GM21529 (cell line): ENCODE results near the gene EGFL7.

Experiments used
- ATAC-seq: cut with Tn5 transposase; IDR thresholded peaks from one replicate; pipeline ENCODE4 v1.9.1; 2021; ENCODE audit not compliant: unreplicated experiment

The EGFL7 gene

GRCh38 chr9:136658849-136659535 lies 3.7 kb upstream of the EGFL7 start:
- ATAC-seq = no peak

- ATAC-seq = no peak
Observed at GRCh38 chr9:136659861-136660784, 2.6 kb upstream of the EGFL7 start.

- no peak for ATAC-seq
Observed at GRCh38 chr9:136660971-136661550, 1.7 kb upstream of the EGFL7 start.

- no peak for ATAC-seq
Observed at GRCh38 chr9:136661641-136662325, 933 bp upstream of the EGFL7 start.

GRCh38 chr9:136662326-136662655 lies 425 bp upstream of the EGFL7 start:
- no peak for ATAC-seq

- ATAC-seq = no peak
Observed at GRCh38 chr9:136664000-136664915, 1.5 kb downstream of the EGFL7 start.

GRCh38 chr9:136665111-136665703 lies 2.5 kb downstream of the EGFL7 start:
- ATAC-seq = no peak

- ATAC-seq = no peak
Observed at GRCh38 chr9:136665704-136666371, 3.1 kb downstream of the EGFL7 start.

- ATAC-seq = no peak
Observed at GRCh38 chr9:136666372-136667213, 3.9 kb downstream of the EGFL7 start.

- no peak for ATAC-seq
Observed at GRCh38 chr9:136667214-136667939, 4.7 kb downstream of the EGFL7 start.

GRCh38 chr9:136667940-136668760 lies 5.4 kb downstream of the EGFL7 start:
- ATAC-seq = no peak

- ATAC-seq = no peak
Observed at GRCh38 chr9:136668983-136669790, 6.5 kb downstream of the EGFL7 start.

- ATAC-seq = no peak
Observed at GRCh38 chr9:136669791-136670464, 7.2 kb downstream of the EGFL7 start.

GRCh38 chr9:136670576-136671253 lies 8.0 kb downstream of the EGFL7 start:
- ATAC-seq = no peak

GRCh38 chr9:136671254-136671614 lies 8.5 kb downstream of the EGFL7 start:
- ATAC-seq = no peak
